Endometrium (tissue), 2 donors: ENCODE measurements around the gene NTM.
A peak's percentile ranks its signal among the peaks of the same experiment; 100 is the strongest.

Source experiments
- FAIRE-seq: peaks from 2 replicates; lab custom pipeline; 2012; peaks lifted over from hg19 to GRCh38; lab: Jason Lieb, UNC
- donor health status: control.
- donor health status: control.

Gene NTM

GRCh38 chr11:131776211-131776610 lies 405.8 kb downstream of the NTM start:
- no peak for FAIRE-seq

GRCh38 chr11:131785801-131786200 lies 415.4 kb downstream of the NTM start:
- no peak for FAIRE-seq

GRCh38 chr11:131787119-131787518 lies 416.7 kb downstream of the NTM start:
- FAIRE-seq, result peak; percentile 62

GRCh38 chr11:131790586-131790985 lies 420.2 kb downstream of the NTM start:
- no peak for FAIRE-seq

GRCh38 chr11:131792243-131792642 lies 421.8 kb downstream of the NTM start:
- FAIRE-seq, result no peak

- no peak for FAIRE-seq
Observed at GRCh38 chr11:131796089-131796488, 425.7 kb downstream of the NTM start.

- no peak for FAIRE-seq
Observed at GRCh38 chr11:131796541-131796940, 426.1 kb downstream of the NTM start.

GRCh38 chr11:131800452-131800851 lies 430.0 kb downstream of the NTM start:
- no peak for FAIRE-seq

GRCh38 chr11:131802440-131803115 lies 432.2 kb downstream of the NTM start:
- no peak for FAIRE-seq

- FAIRE-seq, result no peak
Observed at GRCh38 chr11:131807876-131808275, 437.5 kb downstream of the NTM start.

GRCh38 chr11:131808470-131808869 lies 438.1 kb downstream of the NTM start:
- no peak for FAIRE-seq

- no peak for FAIRE-seq
Observed at GRCh38 chr11:131809203-131809918, 438.9 kb downstream of the NTM start.

GRCh38 chr11:131810541-131810940 lies 440.1 kb downstream of the NTM start:
- FAIRE-seq, result no peak

- FAIRE-seq, result no peak
Observed at GRCh38 chr11:131811383-131811782, 441.0 kb downstream of the NTM start.

GRCh38 chr11:131814108-131814507 lies 443.7 kb downstream of the NTM start:
- no peak for FAIRE-seq

GRCh38 chr11:131815590-131815989 lies 445.2 kb downstream of the NTM start:
- no peak for FAIRE-seq

GRCh38 chr11:131816051-131816450 lies 445.6 kb downstream of the NTM start:
- no peak for FAIRE-seq

GRCh38 chr11:131817687-131818188 lies 447.3 kb downstream of the NTM start:
- no peak for FAIRE-seq

GRCh38 chr11:131819865-131820264 lies 449.4 kb downstream of the NTM start:
- FAIRE-seq, result no peak

- FAIRE-seq, result no peak
Observed at GRCh38 chr11:131822506-131822905, 452.1 kb downstream of the NTM start.

GRCh38 chr11:131823772-131824171 lies 453.4 kb downstream of the NTM start:
- peak; percentile 76 for FAIRE-seq

GRCh38 chr11:131824771-131825170 lies 454.4 kb downstream of the NTM start:
- FAIRE-seq, result no peak

- FAIRE-seq, result no peak
Observed at GRCh38 chr11:131827430-131827829, 457.0 kb downstream of the NTM start.

- no peak for FAIRE-seq
Observed at GRCh38 chr11:131829725-131830124, 459.3 kb downstream of the NTM start.
